Hematopoietic multipotent progenitor cell treated with erythropoietin and hydrocortisone succinate and interleukin-3 and kit ligand, for 8 days (in vitro differentiated cells): Measurements from ENCODE around the gene COL3A1.

Source experiments
- DNase-seq: peaks from one replicate; pipeline ENCODE4 v3.0.0-alpha.2; 2015

The COL3A1 gene

GRCh38 chr2:188976545-188977268, 2.5 kb downstream of the COL3A1 start:
- no peak for DNase-seq

- no peak for DNase-seq
Measured at GRCh38 chr2:188977317-188977716, 3.1 kb downstream of the COL3A1 start.

GRCh38 chr2:188978291-188979081, 4.3 kb downstream of the COL3A1 start:
- DNase-seq, result no peak

GRCh38 chr2:188979187-188980114, 5.3 kb downstream of the COL3A1 start:
- DNase-seq, result no peak

GRCh38 chr2:188983427-188984064, 9.4 kb downstream of the COL3A1 start:
- DNase-seq, result no peak

- no peak for DNase-seq
Measured at GRCh38 chr2:188984065-188984491, 9.9 kb downstream of the COL3A1 start.

- no peak for DNase-seq
Measured at GRCh38 chr2:188984680-188985079, 10.5 kb downstream of the COL3A1 start.

- no peak for DNase-seq
Measured at GRCh38 chr2:188986839-188987238, 12.7 kb downstream of the COL3A1 start.

GRCh38 chr2:188993247-188993646, 19.1 kb downstream of the COL3A1 start:
- no peak for DNase-seq

GRCh38 chr2:188997263-188997662, 23.1 kb downstream of the COL3A1 start:
- no peak for DNase-seq

- DNase-seq, result no peak
Measured at GRCh38 chr2:189000221-189000620, 26.0 kb downstream of the COL3A1 start.

- DNase-seq, result no peak
Measured at GRCh38 chr2:189002079-189002478, 27.9 kb downstream of the COL3A1 start.

GRCh38 chr2:189008555-189009262, 34.5 kb downstream of the COL3A1 start:
- DNase-seq, result no peak

GRCh38 chr2:189010536-189010935, 36.4 kb downstream of the COL3A1 start:
- no peak for DNase-seq

- DNase-seq, result no peak
Measured at GRCh38 chr2:189012351-189012750, 38.2 kb downstream of the COL3A1 start.

GRCh38 chr2:189013031-189013430, 38.9 kb downstream of the COL3A1 start:
- DNase-seq, result no peak

GRCh38 chr2:189013671-189014448, 39.7 kb downstream of the COL3A1 start:
- DNase-seq, result no peak

GRCh38 chr2:189014449-189015138, 40.4 kb downstream of the COL3A1 start:
- no peak for DNase-seq

GRCh38 chr2:189015359-189015758, 41.2 kb downstream of the COL3A1 start:
- no peak for DNase-seq

- DNase-seq, result no peak
Measured at GRCh38 chr2:189016311-189016861, 42.2 kb downstream of the COL3A1 start.
